ENCODE measurements around the gene LILRA1.
"Not testable (repeated sequence)": the region's sequence is repeated elsewhere in the genome, so short reads cannot be mapped to it uniquely, and the experiment has no call there.

LILRA1 gene

GRCh38 chr19:54624934-54625730, 31.7 kb downstream of the LILRA1 start:
- DNase-seq (ENCODE audit: low spot score) = not testable (repeated sequence)

GRCh38 chr19:54626757-54627156, 33.3 kb downstream of the LILRA1 start:
- no peak for DNase-seq (ENCODE audit: low spot score)

GRCh38 chr19:54627912-54628311, 34.5 kb downstream of the LILRA1 start:
- DNase-seq (ENCODE audit: low spot score) = not testable (repeated sequence)

- DNase-seq (ENCODE audit: low spot score) = not testable (repeated sequence)
Measured at GRCh38 chr19:54630262-54630661, 36.8 kb downstream of the LILRA1 start, which contains the start of gene LILRB1. TSS of gene LILRB1 (plus strand) at chr19:54630484. CDS start at chr19:54631074, 590 bp downstream.

- DNase-seq (ENCODE audit: low spot score) = no peak
Measured at GRCh38 chr19:54630782-54631181, 37.4 kb downstream of the LILRA1 start.

GRCh38 chr19:54631489-54632337, 38.3 kb downstream of the LILRA1 start:
- not testable (repeated sequence) for DNase-seq (ENCODE audit: low spot score)

GRCh38 chr19:54632517-54632916, 39.1 kb downstream of the LILRA1 start:
- not testable (repeated sequence) for DNase-seq (ENCODE audit: low spot score)

- DNase-seq (ENCODE audit: low spot score) = no peak
Measured at GRCh38 chr19:54633401-54633800, 40.0 kb downstream of the LILRA1 start.

GRCh38 chr19:54636081-54636480, 42.6 kb downstream of the LILRA1 start:
- DNase-seq (ENCODE audit: low spot score) = not testable (repeated sequence)

GRCh38 chr19:54638683-54639082, 45.3 kb downstream of the LILRA1 start:
- no peak for DNase-seq (ENCODE audit: low spot score)

- not testable (repeated sequence) for DNase-seq (ENCODE audit: low spot score)
Measured at GRCh38 chr19:54642953-54643352, 49.5 kb downstream of the LILRA1 start.

- DNase-seq (ENCODE audit: low spot score) = not testable (repeated sequence)
Measured at GRCh38 chr19:54643583-54643982, 50.2 kb downstream of the LILRA1 start.

- no peak for DNase-seq (ENCODE audit: low spot score)
Measured at GRCh38 chr19:54644056-54644455, 50.6 kb downstream of the LILRA1 start.

- no peak for DNase-seq (ENCODE audit: low spot score)
Measured at GRCh38 chr19:54646331-54646841, 53.0 kb downstream of the LILRA1 start.

- DNase-seq (ENCODE audit: low spot score) = no peak
Measured at GRCh38 chr19:54648129-54648528, 54.7 kb downstream of the LILRA1 start.

GRCh38 chr19:54650108-54650655, 56.8 kb downstream of the LILRA1 start:
- DNase-seq (ENCODE audit: low spot score) = no peak

Measured in D341Med (cell line).